RCC 7860 (cell line): Measurements from ENCODE around the gene IGSF8.

Experiments
- DNase-seq: peaks from one replicate; pipeline ENCODE4 v3.0.0-alpha.2; 2015; ENCODE audit warnings: low spot score
- FAIRE-seq: peaks from 2 replicates; lab custom pipeline; 2012; peaks lifted over from hg19 to GRCh38; lab: Jason Lieb, UNC

The IGSF8 gene, protein sequence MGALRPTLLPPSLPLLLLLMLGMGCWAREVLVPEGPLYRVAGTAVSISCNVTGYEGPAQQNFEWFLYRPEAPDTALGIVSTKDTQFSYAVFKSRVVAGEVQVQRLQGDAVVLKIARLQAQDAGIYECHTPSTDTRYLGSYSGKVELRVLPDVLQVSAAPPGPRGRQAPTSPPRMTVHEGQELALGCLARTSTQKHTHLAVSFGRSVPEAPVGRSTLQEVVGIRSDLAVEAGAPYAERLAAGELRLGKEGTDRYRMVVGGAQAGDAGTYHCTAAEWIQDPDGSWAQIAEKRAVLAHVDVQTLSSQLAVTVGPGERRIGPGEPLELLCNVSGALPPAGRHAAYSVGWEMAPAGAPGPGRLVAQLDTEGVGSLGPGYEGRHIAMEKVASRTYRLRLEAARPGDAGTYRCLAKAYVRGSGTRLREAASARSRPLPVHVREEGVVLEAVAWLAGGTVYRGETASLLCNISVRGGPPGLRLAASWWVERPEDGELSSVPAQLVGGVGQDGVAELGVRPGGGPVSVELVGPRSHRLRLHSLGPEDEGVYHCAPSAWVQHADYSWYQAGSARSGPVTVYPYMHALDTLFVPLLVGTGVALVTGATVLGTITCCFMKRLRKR

DNA sequence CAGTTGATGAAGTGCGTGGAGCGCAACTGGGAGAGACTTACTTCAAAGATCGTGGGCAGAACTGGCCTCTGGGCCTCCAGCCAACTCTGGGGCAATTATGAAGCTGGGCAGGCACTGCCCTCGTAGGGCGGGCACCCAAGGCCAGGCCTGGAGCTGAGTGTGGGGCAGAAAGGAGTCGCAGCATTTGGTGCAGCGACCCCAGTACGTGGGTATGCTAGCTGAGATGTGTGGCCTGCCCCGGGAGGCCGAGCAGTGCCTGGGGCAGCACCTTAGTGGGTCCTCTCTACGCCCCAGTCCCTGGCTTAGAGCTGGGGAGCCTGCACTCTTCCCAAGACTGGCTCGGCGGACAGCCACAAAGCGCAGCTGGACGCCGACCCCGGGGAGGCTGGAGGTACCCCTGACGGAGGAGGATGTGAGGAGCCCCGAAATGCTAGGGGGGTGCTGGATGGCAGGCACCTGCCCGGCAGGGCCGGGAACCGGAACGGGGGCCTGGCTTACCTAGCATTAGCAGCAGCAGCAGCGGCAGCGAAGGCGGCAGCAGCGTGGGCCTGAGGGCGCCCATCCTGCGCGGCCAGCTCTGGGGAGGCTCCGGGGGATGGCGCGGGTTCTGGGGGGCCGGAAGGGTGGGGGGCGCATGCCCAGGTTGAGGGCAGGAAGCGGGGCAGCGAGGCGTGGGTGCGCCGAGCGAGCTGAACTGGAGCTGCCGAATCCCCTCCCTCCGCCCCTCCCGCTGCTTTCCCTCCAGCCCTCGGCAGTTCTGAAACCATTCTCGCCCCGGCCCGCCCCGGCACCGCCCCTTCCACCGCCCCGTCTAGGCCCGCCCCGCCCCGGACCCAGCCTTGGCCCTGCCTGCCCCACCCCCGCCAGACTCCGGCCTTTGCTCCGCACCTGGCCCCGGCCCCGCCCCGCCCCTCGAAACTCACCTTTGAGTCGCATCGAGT, at the start of gene IGSF8:
TSS of gene IGSF8 (minus strand) at position 709 of the 941 bp plus-strand sequence. CDS start at position 562, 147 bp downstream.
- FAIRE-seq (no peak), DNase-seq (peak; percentile 48)

DNA sequence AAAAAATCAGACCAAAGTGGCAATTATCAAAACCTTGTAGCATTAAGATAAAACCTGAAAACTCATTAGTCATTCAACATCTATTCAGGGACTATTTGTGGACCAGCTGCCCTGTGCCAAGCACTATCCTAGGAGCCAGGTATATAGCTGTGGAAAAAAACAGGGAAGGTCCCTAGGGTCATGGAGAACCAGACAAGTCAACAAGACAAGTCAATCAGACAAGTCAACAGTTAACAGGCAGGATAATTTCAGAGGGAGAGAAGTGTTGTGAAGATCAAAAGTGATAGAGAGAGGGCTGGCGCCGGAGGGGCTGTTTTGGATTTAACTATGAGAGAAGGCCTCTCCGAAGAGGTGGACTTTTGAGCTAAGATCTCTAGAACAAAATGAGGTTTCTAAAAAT, 49.7 kb upstream of the IGSF8 start:
- DNase-seq (no peak), FAIRE-seq (no peak)

DNA sequence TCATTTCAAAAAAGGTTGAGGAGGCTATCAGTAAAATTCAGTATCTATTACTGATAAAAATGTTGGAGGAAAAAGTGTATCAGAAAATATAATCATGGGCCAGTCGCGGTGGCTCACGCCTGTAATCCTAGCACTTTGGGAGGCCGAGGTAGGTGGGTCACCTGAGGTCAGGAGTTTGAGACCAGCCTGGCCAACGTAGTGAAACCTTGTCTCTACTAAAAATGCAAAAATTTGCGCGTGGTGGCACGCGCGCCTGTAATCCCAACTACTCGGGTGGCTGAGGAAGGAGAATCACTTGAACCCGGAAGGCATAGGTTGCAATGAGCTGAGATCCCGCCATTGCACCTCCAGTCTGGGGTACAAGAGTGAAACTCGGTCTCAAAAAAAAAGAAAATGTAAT, 47.7 kb upstream of the IGSF8 start:
- DNase-seq (no peak), FAIRE-seq (no peak)

DNA sequence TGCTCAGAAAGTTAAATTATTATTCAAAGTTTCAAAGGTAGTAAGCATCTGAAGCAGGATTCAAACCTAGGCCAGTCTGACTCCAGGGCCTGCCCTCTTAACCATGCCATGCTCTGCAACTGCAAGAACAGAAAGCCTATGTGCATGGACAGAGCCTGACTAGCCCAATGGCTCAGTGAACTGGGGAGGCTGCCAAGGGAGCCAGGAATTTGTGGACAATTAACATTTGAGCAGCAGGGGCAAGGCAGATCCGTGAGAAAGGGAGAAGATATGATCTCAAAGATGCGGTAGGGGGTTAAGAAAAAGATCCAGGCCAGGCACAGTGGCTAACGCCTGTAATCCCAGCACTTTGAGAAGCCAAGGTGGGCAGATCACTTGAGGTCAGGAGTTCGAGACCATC, 46.5 kb upstream of the IGSF8 start:
- FAIRE-seq = no peak
- DNase-seq = no peak

DNA sequence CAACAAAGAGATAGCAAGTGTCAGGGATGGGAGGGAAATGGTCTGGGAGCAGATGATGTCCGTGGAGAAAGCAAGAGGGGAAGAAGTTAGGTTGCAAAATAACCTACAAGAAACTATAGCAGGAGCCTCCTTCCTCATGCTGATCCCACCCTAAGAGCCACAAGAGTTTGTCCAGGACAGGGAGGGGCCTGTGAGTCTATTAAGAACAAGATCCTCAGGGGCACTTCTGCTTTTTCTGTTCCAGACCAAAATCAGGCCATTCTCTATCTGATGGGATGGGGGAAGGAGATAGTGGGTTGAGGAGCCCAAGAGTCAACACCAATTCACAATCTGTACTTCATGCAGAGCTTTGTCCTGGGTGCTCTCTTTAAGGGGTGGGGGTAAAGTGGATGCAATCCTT, 45.3 kb upstream of the IGSF8 start:
- no peak for FAIRE-seq
- no peak for DNase-seq

DNA sequence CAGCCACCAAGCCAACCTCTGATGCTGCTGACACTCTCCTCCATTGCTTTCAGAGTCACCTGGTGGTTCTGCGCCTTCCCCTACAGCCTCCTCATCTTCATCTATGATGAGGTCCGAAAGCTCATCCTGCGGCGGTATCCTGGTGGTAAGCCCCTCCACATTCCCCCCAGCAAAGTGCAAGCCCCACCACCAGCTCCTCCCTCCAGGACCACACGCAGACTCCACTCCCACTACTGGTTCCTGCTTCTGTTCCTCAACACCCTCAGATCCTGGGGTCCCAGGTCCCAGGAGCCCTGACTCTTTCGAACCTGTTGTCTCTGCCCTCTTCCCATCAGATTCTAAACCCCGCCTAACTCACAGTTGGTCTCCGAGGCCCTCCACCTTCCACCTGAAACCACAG, 41.4 kb upstream of the IGSF8 start:
- DNase-seq (no peak), FAIRE-seq (no peak)

DNA sequence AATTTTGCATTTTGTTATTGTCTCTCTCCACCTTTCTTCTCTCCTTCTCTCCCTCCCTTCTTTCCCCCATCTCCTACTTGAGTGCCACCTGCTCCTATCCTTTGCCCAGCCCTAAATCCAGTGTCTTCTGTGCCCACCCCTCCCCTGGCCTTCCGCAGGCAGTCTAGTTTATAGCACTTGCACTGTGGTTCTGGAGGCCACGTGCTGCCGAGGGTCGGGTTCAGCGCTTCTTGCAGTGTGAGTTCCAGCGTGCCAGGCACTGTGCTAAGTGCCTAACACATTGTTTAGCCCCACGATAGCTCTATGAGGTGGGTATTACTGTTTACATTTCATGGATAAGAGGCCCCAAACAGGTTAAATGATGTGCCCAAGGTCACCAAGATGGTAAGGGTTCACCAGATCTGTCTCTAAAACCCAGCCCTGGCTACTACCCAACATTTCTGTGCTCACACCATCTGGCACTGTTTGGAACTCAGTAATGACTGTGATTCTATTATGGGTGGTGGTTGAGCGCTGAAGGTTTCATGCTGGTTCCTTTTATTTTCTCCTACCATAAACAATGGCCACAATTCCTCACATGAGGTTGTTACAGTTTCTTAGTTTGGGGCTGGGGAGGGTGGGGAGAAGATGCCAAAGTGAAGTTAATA, 38.9 kb upstream of the IGSF8 start:
- no peak for FAIRE-seq
- no peak for DNase-seq

DNA sequence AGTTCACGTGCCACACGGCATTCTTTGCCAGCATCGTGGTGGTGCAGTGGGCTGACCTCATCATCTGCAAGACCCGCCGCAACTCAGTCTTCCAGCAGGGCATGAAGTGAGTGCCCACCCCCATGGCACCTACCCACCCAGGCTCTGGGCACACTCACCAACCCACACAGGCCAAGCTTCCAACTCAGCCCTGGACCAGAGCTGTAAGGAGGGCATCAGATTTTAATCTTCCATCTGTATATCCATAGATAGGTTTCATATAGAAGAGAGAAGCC, 38.4 kb upstream of the IGSF8 start:
- FAIRE-seq (no peak), DNase-seq (no peak)

DNA sequence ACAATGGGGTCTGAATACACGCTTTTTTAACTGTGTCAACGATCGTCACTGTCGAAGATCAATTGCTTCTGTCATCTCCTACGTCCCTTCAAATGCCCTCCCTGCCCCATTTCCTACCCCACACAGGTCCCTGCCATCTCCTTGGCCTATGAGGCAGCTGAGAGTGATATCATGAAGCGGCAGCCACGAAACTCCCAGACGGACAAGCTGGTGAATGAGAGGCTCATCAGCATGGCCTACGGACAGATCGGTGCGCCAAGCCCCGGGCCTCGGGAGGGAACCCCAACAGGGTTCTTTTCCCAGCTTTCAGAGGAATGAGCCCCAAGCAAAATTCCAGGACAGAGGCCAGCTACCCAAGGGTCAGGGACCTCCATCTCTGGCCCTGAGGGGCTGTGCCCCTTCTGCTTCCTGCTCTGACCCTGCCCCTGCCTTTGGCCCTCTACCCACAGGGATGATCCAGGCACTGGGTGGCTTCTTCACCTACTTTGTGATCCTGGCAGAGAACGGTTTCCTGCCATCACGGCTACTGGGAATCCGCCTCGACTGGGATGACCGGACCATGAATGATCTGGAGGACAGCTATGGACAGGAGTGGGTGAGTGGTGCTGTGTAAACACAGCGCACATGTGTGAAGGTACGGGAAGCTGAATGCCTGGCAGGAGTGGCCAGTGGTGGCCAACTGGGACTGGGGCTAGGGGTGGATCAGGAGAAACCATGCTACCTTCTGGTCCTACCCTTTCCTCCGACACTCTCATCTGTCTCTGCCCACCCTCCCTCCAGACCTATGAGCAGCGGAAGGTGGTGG, 37.9 kb upstream of the IGSF8 start:
- no peak for FAIRE-seq
- no peak for DNase-seq

DNA sequence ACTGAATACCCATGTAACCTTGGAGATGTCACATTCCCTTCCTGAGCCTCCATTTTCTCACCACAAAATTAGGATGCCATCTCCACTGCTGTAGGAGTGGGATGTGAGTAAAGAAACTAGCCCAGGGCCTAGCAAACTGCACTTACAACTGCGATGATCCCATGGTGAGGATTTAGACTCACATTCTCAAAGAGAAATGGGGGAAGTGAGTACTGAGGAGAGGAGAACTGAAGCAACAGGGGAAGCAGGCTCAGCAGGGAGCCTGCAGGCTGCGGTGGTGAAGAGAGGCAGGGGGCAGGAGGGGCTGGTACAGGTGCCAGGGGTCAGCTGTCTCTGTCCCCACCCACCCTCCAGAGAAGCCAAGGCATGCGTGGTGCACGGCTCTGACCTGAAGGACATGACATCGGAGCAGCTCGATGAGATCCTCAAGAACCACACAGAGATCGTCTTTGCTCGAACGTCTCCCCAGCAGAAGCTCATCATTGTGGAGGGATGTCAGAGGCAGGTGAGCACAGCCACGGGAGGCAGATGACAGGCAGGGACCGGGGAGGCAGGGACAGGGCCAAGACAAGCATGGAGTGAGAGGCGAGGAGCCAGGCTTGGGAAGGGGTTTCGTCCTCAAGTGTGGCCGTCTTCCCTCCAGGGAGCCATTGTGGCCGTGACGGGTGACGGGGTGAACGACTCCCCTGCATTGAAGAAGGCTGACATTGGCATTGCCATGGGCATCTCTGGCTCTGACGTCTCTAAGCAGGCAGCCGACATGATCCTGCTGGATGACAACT, 36.6 kb upstream of the IGSF8 start:
- no peak for DNase-seq
- no peak for FAIRE-seq

DNA sequence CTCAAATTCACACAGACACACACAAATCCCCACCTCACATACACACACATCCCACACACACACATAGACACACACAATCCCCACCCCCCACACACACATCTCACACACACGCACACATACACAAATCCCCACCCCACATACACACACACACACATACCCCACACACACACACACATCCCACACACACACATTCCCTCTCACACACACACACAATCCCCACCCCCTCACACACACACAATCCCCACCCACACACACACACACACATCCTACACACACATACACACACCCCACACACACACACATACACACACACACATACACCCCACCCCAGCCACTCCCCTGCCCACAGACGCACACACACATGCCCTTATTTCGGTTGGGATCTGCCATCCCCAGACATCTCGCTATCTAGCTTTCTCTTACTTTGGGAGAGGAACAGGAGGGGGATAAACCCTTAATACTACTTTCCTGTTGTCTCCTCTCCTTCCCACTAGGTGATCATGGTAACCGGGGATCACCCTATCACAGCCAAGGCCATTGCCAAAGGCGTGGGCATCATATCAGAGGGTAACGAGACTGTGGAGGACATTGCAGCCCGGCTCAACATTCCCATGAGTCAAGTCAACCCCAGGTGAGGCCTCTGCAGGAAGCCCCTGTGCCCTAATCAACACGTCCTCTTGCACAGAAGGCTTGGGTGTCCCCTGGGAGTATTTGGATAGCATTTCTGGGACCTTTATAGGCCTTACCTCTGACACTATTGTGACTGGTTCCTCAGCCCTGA, 35.8 kb upstream of the IGSF8 start:
- FAIRE-seq = no peak
- DNase-seq = no peak

DNA sequence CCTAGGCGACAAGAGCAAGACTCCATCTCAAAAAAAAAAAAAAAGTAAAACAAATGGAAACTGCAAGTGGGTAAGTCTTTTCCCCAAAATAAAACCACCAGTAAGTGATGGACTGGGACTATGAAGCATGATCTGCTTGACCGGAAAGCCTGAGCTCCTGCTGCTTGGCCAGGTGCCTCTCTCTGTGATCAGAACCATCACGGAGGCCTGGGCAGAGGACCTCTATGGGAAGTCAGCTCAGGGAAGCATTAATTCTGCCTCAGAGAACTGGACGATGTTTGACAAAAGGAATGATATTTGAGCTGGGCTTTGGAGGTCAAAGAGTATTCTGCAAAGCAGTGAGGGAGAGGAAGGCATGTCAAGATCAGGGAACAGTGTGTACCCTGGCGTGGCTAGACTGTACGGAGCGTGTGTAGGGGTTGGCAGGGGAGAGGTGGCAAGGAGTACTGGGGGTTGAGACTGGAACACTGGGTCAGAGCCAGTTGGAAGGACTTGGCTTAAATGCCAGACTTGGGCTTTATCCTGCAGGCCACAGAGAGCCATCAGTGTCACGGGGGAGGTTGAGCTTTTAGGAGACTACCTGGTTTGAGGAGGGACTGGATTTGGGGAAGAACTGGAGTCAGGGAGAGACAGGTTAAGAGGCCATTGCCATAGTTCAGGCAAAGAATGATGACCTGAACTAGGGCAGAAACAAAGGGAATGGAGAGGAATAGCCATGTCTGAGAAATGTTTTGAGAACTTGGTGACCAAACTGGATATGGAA, 33.6 kb upstream of the IGSF8 start:
- DNase-seq (no peak), FAIRE-seq (no peak)

DNA sequence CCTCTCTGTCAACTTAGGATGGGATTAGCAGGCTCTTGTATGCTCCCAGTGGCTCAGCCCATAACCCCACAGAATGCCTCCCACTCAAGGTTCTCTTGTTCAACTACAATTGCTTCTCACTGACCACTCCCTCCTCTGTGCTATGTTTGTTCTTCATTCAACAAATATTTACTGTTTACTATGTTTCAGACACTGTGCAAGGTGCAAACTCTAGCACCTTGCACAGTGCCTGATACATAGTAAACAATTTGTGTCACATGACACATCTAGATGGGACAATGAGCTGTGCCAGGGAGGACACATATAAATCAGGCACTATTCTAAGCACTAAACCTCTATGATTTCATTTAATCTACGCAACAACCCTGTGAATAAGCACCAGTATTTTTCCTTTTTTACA, 32.5 kb upstream of the IGSF8 start:
- FAIRE-seq (no peak), DNase-seq (no peak)

DNA sequence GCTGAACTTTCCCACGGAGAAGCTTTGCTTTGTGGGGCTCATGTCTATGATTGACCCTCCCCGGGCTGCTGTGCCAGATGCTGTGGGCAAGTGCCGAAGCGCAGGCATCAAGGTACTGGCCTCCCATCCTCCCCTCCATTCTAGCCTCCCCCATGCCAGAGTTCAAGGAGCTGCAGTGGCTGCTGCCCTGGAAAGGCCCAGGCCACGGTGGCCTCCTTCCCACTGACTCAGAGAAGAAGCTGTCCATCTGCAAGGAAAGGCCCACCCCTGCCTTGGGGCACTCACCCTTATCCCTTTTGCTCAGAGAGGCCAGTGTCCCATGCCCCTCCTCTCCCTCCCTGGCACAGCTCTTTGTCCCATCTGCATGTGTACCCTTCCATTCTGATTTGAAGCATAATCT, 32.1 kb upstream of the IGSF8 start:
- FAIRE-seq (no peak), DNase-seq (no peak)

DNA sequence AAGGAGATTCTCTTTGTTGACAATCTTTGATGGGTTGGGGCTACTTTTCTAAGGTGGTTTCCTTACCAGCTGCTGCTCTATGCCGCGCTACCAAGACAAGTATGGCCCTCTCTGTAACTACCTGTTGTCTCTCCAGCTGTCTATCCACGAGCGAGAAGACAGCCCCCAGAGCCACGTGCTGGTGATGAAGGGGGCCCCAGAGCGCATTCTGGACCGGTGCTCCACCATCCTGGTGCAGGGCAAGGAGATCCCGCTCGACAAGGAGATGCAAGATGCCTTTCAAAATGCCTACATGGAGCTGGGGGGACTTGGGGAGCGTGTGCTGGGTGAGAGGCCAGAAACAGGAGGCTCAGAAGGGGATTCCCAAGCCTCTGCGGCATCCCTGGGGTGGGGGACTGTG, 31.5 kb upstream of the IGSF8 start:
- FAIRE-seq (no peak), DNase-seq (no peak)

DNA sequence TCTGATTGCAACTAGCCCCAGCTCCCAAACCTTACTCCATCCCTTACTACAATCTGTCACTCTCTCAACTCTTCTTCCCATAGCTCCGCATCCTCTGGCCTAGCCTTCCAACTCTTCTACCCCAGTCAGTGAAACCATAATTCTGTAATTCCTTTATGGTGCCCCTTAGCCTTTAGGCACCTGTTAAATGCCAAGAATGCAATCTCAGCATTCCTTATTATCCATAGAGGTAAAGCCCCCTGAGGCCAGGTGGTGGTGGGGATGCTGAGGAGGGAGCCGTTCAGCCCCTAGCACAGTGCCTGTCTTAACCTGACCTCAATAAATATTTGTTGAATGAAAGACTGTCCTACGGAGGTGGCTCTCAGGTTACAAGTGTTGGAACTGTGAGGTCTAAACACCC, 31.1 kb upstream of the IGSF8 start:
- FAIRE-seq (no peak), DNase-seq (no peak)

DNA sequence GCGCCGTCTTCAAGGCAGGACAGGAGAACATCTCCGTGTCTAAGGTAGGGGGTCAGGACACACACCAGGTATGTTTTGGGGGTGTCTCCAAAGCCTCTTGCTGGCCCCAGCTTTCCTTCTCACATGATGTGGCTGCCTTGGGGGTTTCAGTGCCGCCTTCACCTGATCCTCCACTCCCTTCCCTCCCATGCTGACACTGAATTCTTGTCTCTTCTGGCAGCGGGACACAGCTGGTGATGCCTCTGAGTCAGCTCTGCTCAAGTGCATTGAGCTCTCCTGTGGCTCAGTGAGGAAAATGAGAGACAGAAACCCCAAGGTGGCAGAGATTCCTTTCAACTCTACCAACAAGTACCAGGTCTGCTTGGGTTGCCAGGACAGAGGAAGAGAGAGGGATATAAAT, 30.6 kb upstream of the IGSF8 start:
- FAIRE-seq (no peak), DNase-seq (no peak)

DNA sequence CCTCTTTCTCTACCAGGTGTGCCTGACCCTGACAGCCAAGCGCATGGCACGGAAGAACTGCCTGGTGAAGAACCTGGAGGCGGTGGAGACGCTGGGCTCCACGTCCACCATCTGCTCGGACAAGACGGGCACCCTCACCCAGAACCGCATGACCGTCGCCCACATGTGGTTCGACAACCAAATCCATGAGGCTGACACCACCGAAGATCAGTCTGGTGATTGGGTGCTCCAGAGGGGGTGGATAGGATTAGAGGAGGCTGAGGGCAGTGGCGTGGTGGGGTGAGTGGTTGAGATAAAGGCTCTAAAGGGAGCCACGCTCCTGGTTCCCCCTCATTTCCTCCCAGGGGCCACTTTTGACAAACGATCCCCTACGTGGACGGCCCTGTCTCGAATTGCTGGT, 30.2 kb upstream of the IGSF8 start:
- FAIRE-seq (no peak), DNase-seq (no peak)
